MM.1S (cell line): ENCODE measurements around the gene DHRS3.

Experiments
- EZH2 ChIP-seq: fragments of 300-600 bp; sonication (generic); optimal IDR thresholded peaks from 2 replicates; pipeline ENCODE3; 2017; ENCODE audit warnings: low read depth, mild to moderate bottlenecking, antibody characterized with exemption, low read length, mixed read lengths
- TF ChIP-seq, protein P1 (sequence below): fragments of 300-600 bp; sonication (generic); IDR thresholded peaks from 2 replicates; pipeline ENCODE4 v1.5.1; 2016; ENCODE audit warnings: antibody characterized with exemption, low read length, mixed read lengths

DNA sequence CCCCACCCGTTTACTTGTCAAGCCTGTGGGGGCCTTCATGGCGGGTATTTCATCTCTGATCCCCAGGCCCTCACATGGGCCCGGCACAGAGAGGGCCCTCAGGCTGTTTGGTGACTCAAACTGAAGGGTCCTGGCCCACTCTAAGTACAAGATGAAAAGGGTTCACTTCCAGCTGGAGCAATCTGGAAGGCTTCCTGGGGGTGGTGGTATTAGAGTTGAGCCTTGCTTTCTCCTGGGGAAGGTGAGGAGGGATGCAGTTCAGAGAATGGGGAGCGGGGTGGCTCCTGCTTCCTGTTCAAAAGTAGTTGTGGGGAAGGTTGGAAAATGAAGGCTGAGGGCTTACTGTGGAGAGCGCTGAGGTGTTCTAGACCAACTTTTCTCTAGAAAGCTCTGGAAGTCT lies 47.7 kb downstream of the DHRS3 start:
- TF ChIP-seq, protein P1, sequence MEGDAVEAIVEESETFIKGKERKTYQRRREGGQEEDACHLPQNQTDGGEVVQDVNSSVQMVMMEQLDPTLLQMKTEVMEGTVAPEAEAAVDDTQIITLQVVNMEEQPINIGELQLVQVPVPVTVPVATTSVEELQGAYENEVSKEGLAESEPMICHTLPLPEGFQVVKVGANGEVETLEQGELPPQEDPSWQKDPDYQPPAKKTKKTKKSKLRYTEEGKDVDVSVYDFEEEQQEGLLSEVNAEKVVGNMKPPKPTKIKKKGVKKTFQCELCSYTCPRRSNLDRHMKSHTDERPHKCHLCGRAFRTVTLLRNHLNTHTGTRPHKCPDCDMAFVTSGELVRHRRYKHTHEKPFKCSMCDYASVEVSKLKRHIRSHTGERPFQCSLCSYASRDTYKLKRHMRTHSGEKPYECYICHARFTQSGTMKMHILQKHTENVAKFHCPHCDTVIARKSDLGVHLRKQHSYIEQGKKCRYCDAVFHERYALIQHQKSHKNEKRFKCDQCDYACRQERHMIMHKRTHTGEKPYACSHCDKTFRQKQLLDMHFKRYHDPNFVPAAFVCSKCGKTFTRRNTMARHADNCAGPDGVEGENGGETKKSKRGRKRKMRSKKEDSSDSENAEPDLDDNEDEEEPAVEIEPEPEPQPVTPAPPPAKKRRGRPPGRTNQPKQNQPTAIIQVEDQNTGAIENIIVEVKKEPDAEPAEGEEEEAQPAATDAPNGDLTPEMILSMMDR, result no peak
- TF ChIP-seq EZH2, result no peak
